Sigmoid colon (tissue), 7 donors: ENCODE measurements around the gene MAN2A1. TPM values are rescaled to one million over a fixed set of nuclear protein-coding genes. Genes with fewer than 3 reads are reported as not detected.

ENCODE experiments used
- DNase-seq: peaks from one replicate; pipeline ENCODE4 v3.0.0-alpha.2; 2019
- H3K27ac ChIP-seq, 4 donors: fragments of 200-600 bp; sonication (generic); one replicate each; pipeline ENCODE4 v1.5.1; 2016 to 2019; ENCODE audit warnings: mild to moderate bottlenecking in 1 of 4
- H3K27me3 ChIP-seq, 3 donors: fragments of 200-600 bp; sonication (generic); one replicate each; pipeline ENCODE4 v1.5.1; 2019; ENCODE audit warnings: mild to moderate bottlenecking in 1 of 3
- H3K36me3 ChIP-seq, 4 donors: fragments of 200-600 bp; sonication (generic); one replicate each; pipeline ENCODE4 v1.5.1; 2016 to 2019
- H3K4me1 ChIP-seq, 4 donors: fragments of 200-600 bp; sonication (generic); one replicate each; pipeline ENCODE4 v1.5.1; 2017 to 2019
- H3K4me3 ChIP-seq, 4 donors: fragments of 200-600 bp; sonication (generic); one replicate each; pipeline ENCODE4 v1.5.1; 2017 to 2019; ENCODE audit warnings: mild to moderate bottlenecking in 2 of 4, moderate library complexity in 1 of 4
- H3K9me3 ChIP-seq, 4 donors: fragments of 200-600 bp in 3 of 4; sonication (generic) in 3 of 4; one replicate each; pipeline versions ENCODE4 v1.5.1 to v1.6.1; 2013 to 2019
- EP300 ChIP-seq, 4 donors: sonication (generic); formaldehyde crosslinking; IDR thresholded peaks; one replicate each; pipeline ENCODE4 v1.6.1; 2017; ENCODE audit warnings: antibody characterized with exemption in 4 of 4
- POLR2A ChIP-seq, 2 donors: fragments of 450-650 bp; IDR thresholded peaks; one replicate each; pipeline ENCODE4 v1.6.1; 2016; ENCODE audit warnings: antibody characterized with exemption in 2 of 2, mild to moderate bottlenecking in 2 of 2, moderate library complexity in 2 of 2
- POLR2AphosphoS5 ChIP-seq, 4 donors: sonication (generic); formaldehyde crosslinking; IDR thresholded peaks; one replicate each; pipeline ENCODE4 v1.6.1; 2017; ENCODE audit warnings: antibody characterized with exemption in 4 of 4
- WGBS, 2 donors: extraction: QIAGEN DNeasy Blood & Tissue Kit; methylation state at CpG; one replicate each; pipeline ENCODE4 v1.1.7; 2013; 5-methylcytosine and 5-hydroxymethylcytosine counted together
- intact Hi-C: fragments of 100-400 bp; cut with DNase I; formaldehyde crosslinking; loops from one replicate; pipeline ENCODE4 v1.15.1; 2023
- polyA plus RNA-seq, 3 donors: library from polyadenylated mRNA; stranded (reverse); fragments of 200-250 nt; gene quantifications; one replicate each; pipeline ENCODE4 v1.2.3, GENCODE V29; 2013
- total RNA-seq, 4 donors: library from RNA; depleted of rRNA; stranded (reverse); fragments of >200 nt; gene quantifications; one replicate each; pipeline ENCODE4 v1.1.0, GENCODE V29; 2016
- TF ChIP-seq, protein P1 (sequence below), 4 experiments: fragments of 450-650 bp in 3 of 4; fragments of 200-600 bp in 1 of 4; IDR thresholded peaks; one replicate each; pipeline ENCODE4 v1.5.1; 2016 to 2019; ENCODE audit warnings: antibody characterized with exemption in 4 of 4, mild to moderate bottlenecking in 3 of 4, moderate library complexity in 2 of 4
- donor health status: healthy with polysubstance abuse.
- donor health status: Bipolar disorder and iron deficiency.
- donor health status: healthy.

Gene MAN2A1
- total and polyA plus RNA-seq, 7 donors: 3.6 to 58.4 (median 40.2) TPM

DNA sequence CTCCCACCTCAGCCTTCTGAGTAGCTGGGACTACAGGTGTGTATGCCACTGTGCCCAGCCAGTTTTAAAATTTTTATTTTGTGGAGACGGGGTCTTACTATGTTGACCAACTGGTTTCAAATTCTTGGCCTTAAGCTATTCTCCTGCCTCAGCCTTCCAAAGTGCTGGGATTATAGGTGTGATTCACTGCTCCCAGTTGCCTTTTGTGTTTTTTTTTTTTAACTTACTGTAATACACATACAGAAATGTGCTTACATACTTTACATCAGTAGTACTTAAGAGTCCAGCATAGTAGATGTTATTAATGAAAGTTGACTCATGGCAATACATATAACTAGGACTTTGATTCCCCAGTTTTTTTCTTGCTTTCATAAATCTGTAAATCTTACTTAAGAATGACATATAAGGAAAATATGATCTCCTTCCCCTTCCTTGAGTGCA, 4.7 kb downstream of the MAN2A1 start:
- 88 to 90% methylated on average over 1 of the region's 1 CpG for WGBS, 2 donors
- no peaks in the 10 kb centered on the region for H3K9me3 ChIP-seq
- H3K27ac ChIP-seq: peak overlapping the region in 3 of 4 donors; percentile 7 to 44 (median 35)
- TF ChIP-seq POLR2A (IDR thresholded peaks at IDR 0.05) (no peak), POLR2AphosphoS5 (IDR thresholded peaks at IDR 0.05) (peak in 1 of 4 donors; percentile 13), EP300 (IDR thresholded peaks at IDR 0.05) (no peak)
- TF ChIP-seq, protein P1, sequence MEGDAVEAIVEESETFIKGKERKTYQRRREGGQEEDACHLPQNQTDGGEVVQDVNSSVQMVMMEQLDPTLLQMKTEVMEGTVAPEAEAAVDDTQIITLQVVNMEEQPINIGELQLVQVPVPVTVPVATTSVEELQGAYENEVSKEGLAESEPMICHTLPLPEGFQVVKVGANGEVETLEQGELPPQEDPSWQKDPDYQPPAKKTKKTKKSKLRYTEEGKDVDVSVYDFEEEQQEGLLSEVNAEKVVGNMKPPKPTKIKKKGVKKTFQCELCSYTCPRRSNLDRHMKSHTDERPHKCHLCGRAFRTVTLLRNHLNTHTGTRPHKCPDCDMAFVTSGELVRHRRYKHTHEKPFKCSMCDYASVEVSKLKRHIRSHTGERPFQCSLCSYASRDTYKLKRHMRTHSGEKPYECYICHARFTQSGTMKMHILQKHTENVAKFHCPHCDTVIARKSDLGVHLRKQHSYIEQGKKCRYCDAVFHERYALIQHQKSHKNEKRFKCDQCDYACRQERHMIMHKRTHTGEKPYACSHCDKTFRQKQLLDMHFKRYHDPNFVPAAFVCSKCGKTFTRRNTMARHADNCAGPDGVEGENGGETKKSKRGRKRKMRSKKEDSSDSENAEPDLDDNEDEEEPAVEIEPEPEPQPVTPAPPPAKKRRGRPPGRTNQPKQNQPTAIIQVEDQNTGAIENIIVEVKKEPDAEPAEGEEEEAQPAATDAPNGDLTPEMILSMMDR (IDR thresholded peaks at IDR 0.05): no peak
- peaks cover 0 to 47% (median 44%) of the 10 kb centered on the region in 4 donors for H3K4me1 ChIP-seq
- no peaks in the 10 kb centered on the region for H3K36me3 ChIP-seq
- no peak overlapping the region for H3K4me3 ChIP-seq
- no peak for DNase-seq
- intact Hi-C loops: loop anchor here (5.0 kb wide), 3 partner anchors 158 to 933 kb away; no protein-coding TSS in a partner anchor
- H3K27me3 ChIP-seq: no peaks in the 10 kb centered on the region

DNA sequence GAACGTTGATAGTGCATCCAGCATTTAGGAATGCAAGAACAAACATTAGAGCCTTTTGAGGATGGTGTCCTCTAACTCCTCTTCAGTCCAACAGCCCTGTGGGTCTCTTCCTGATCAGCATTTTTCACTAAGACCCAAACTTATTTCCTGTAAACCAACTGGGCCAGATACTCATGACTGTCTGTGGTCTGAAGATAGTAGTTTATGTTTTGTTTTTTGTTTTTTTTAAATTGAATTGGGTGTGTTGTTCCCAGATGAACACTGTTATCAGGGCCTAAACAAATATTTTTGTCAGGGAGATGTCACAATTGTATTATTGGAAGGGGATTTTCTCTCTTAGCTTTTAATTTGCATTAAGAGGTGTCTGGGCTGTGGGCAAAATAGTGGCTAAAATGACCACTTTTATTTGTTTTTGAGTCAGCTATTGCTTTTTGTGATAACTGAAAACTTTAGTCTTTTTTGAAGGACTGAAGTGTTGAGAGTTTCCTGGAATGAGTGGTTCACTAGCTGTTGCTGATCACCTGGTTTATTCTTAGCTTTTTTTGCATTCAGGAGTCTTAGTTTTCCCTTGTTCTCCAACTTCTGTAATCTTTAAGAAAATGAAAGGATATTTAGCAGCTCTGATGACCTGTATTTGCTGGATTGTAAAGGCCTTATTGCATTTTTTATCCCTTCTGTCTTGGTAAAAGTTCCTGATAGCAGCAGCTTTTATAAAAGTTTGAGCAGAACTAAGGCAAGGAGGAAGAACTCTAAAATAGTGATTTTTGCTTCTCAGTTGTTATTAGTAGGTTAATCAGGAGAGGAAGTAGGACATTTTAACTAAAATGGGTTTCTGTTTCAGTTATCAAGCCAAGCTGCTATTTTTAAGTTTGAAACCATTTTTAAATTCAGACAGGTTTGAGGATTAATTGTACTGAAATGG, 5.5 kb downstream of the MAN2A1 start:
- Histone ChIP-seq H3K4me3 (no peak overlapping the region), H3K27me3 (no peaks in the 10 kb centered on the region), H3K9me3 (no peaks in the 10 kb centered on the region), H3K27ac (peak overlapping the region in 3 of 4 donors; percentile 7 to 44 (median 35)), H3K4me1 (peaks cover 0 to 47% (median 44%) of the 10 kb centered on the region in 4 donors), H3K36me3 (no peaks in the 10 kb centered on the region)
- DNase-seq: no peak
- 53 to 63% methylated on average over 1 of the region's 1 CpG for WGBS, 2 donors
- TF ChIP-seq POLR2A (IDR thresholded peaks at IDR 0.05): no peak
- no peak for TF ChIP-seq EP300 (IDR thresholded peaks at IDR 0.05)
- no peak for TF ChIP-seq POLR2AphosphoS5 (IDR thresholded peaks at IDR 0.05)
- TF ChIP-seq, protein P1 (IDR thresholded peaks at IDR 0.05): no peak
- intact Hi-C loops: no loop called here

DNA sequence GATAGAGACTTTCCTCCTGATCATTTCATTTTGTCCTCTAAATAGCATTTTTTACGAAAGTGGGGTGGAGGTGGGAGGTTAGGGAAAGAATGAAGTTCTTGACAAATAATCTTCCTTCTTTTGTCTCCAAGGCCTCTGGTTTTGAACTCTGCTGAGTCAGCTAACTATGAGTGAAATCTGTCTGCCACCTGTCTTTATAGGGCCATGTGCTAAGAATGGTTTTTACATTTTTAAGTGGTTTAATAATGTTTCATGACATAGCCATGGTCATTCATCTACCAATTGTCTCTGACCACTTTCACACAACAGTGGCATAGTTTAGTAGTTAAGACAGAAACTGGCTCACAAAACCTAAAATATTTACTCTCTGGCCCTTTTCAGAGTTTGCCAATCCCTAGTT, 7.6 kb downstream of the MAN2A1 start:
- WGBS, 2 donors: 79 to 87% methylated on average over 1 of the region's 1 CpG
- Histone ChIP-seq H3K4me3 (no peak overlapping the region), H3K27ac (no peak overlapping the region), H3K9me3 (no peaks in the 10 kb centered on the region), H3K4me1 (peaks cover 0 to 43% (median 32%) of the 10 kb centered on the region in 4 donors), H3K36me3 (no peaks in the 10 kb centered on the region), H3K27me3 (no peaks in the 10 kb centered on the region)
- DNase-seq: no peak
- intact Hi-C loops: no loop called here
- TF ChIP-seq, protein P1 (IDR thresholded peaks at IDR 0.05): no peak
- TF ChIP-seq POLR2A (IDR thresholded peaks at IDR 0.05): no peak
- TF ChIP-seq EP300 (IDR thresholded peaks at IDR 0.05): no peak
- no peak for TF ChIP-seq POLR2AphosphoS5 (IDR thresholded peaks at IDR 0.05)

DNA sequence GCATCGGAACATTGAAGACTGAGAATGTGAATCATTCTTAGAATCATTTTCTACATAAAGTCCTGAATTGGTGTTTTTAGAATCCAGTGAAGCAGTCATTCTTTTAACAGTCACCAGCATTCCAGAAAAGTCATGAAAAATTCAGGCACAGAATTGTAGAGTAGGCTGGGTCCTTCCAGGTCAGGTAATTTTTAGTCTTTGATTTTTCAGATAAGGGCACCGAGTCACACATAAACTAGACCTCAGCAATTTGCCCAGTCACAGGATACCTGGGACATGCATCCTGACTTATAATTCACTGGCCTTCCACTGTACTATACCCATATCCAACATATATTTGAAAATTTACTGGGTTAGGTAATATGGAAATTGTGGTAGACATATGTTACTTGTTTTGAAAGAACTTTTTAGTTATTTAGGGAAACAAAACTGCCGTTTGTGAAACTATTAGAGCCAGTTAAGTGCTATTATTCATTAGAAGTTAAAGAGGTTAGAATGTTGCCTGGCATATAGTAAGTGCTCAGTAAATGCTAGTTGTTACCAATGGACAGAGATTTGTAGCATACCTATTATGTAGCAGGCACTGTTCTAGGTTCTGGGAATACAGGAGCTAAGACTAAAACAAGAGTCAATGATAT, 10.9 kb downstream of the MAN2A1 start:
- 89 to 96% methylated on average over 3 of the region's 3 CpGs for WGBS, 2 donors
- H3K4me1 ChIP-seq: peaks cover 0 to 38% (median 24%) of the 10 kb centered on the region in 4 donors
- no peaks in the 10 kb centered on the region for H3K36me3 ChIP-seq
- intact Hi-C loops: no loop called here
- H3K27ac ChIP-seq: no peak overlapping the region
- H3K9me3 ChIP-seq: no peaks in the 10 kb centered on the region
- H3K4me3 ChIP-seq: no peak overlapping the region
- DNase-seq: no peak
- TF ChIP-seq POLR2AphosphoS5 (IDR thresholded peaks at IDR 0.05) (no peak), EP300 (IDR thresholded peaks at IDR 0.05) (no peak), POLR2A (IDR thresholded peaks at IDR 0.05) (no peak)
- TF ChIP-seq, protein P1 (IDR thresholded peaks at IDR 0.05): no peak
- H3K27me3 ChIP-seq: no peaks in the 10 kb centered on the region
